Erythroblast (primary cell): Measurements from ENCODE around the gene PLXNA1.

Source experiments
- GATA1 ChIP-seq: IDR thresholded peaks from 2 replicates; pipeline ENCODE4 v1.6.1; 2011; ENCODE audit warnings: low read depth, mild to moderate bottlenecking, control low read depth, low read length, moderate library complexity
- POLR2A ChIP-seq: IDR thresholded peaks from 2 replicates; pipeline ENCODE4 v1.6.1; 2011; ENCODE audit warnings: mild to moderate bottlenecking, low read length

DNA sequence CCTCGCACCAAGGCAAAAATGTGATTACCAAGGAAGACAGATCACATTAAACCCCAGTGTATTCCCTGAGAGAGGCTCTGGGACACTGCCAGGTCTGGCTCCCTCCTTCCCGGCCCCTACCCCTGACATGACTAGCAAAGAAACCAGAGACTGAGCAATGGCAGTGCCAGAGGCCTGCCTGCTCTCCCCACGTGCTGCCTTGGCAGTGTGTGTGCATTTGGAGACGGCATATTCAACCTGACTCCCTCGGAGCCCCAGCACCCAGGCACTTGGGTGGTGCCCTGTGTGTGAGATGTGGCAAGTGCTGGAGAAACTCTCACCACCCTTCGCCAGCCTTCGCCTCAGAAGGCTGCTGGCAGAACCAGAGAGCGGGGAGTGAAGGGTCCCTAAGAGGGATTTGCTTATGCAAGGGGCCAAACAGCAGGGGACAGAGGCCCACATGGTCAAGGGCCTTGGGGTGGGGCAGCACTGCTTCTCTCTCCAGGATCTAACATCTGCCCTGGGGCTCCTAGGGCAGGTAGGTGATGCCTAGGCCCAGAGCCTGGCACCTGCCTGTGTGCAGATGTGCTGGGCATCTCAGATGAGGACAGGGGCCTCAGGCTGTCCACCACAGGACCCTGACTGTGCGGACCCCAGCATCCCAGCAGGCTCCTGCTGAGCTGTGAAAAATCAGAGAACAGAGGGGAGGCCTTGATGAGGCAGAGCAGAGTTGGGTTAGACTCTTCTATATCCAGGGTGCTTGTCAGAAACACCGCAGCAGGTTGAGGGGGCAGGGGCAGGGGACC lies 23.6 kb upstream of the PLXNA1 start:
- no peak for TF ChIP-seq POLR2A
- no peak for TF ChIP-seq GATA1
